ENCODE results near the gene ATG4D. TPM values are rescaled to one million over a fixed set of nuclear protein-coding genes. Genes with fewer than 3 reads are reported as not detected.
A peak's percentile ranks its signal among the peaks of the same experiment; 100 is the strongest.

The ATG4D gene
- polyA plus RNA-seq, 4 donors = 24.0 to 181 (median 105) TPM

DNA sequence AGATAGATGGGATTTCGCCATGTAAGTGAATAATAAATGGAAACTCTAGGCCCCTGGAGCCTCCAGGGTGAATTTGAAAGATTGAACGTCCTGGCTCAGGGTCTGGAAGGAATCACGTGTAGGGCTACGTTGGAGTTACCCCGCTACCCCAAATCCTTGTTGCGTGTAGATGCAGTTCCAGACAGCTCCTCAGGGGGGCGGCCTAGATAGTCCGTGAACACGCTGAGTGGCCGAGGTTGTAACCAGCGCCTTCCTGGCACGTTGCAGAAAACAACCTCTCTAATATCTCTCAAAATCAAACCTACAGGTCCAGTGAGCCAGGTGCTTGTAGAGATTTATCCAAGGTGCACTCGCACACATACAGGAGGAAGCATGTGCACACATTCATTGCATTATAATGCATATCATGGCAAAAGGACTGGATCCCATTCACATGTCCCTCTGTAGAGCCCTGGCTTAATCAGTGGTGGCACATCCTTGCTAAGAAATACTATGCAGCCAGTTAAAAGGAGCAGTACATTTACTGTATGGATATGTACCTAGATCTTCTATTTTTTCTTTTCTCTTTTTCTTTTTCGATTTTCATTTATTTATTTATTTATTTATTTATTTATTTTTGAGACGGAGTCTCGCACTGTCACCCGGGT, 38.0 kb upstream of the ATG4D start:
- no peak for FAIRE-seq
- Histone ChIP-seq H3K9me3 (ENCODE audit: control insufficient read depth in 2 of 2, insufficient read depth in 1 of 2, low read depth in 1 of 2, low read length in 1 of 2) (no peaks in the 10 kb centered on the region), H3K36me3 (ENCODE audit: control insufficient read depth in 3 of 3, insufficient read depth in 2 of 3, low read depth in 1 of 3, low read length in 3 of 3) (no peaks in the 10 kb centered on the region), H3K4me3 (ENCODE audit: low read depth in 1 of 3, low read length in 3 of 3) (no peak overlapping the region), H3K27me3 (ENCODE audit: control insufficient read depth in 3 of 3, insufficient read depth in 3 of 3, low read length in 3 of 3) (peaks cover 0 to 5% (median 0%) of the 10 kb centered on the region in 3 donors), H3K27ac (ENCODE audit: low read depth in 1 of 3, low read length in 2 of 3) (no peak overlapping the region), H3K4me1 (ENCODE audit: control insufficient read depth in 3 of 3, insufficient read depth in 2 of 3, low read depth in 1 of 3, low read length in 2 of 3) (peaks cover 0 to 16% (median 2%) of the 10 kb centered on the region in 3 donors)
- peak; percentile 74 to 78 for DNase-seq
- 26 to 30% (median 27%) methylated on average over 17 of the region's 17 CpGs for WGBS, 3 donors

GRCh38 chr19:10508036-10508435, 35.7 kb upstream of the ATG4D start:
- Histone ChIP-seq H3K27me3 (ENCODE audit: control insufficient read depth in 3 of 3, insufficient read depth in 3 of 3, low read length in 3 of 3) (peaks cover 0 to 19% (median 5%) of the 10 kb centered on the region in 3 donors), H3K4me1 (ENCODE audit: control insufficient read depth in 3 of 3, insufficient read depth in 2 of 3, low read depth in 1 of 3, low read length in 2 of 3) (peaks cover 0 to 10% (median 0%) of the 10 kb centered on the region in 3 donors), H3K27ac (ENCODE audit: low read depth in 1 of 3, low read length in 2 of 3) (no peak overlapping the region), H3K4me3 (ENCODE audit: low read depth in 1 of 3, low read length in 3 of 3) (no peak overlapping the region), H3K36me3 (ENCODE audit: control insufficient read depth in 3 of 3, insufficient read depth in 2 of 3, low read depth in 1 of 3, low read length in 3 of 3) (no peaks in the 10 kb centered on the region), H3K9me3 (ENCODE audit: control insufficient read depth in 2 of 2, insufficient read depth in 1 of 2, low read depth in 1 of 2, low read length in 1 of 2) (no peaks in the 10 kb centered on the region)
- WGBS, 3 donors = 75 to 89% (median 88%) methylated on average over 15 to 16 of the region's 16 CpGs
- FAIRE-seq (no peak), DNase-seq (no peak)

DNA sequence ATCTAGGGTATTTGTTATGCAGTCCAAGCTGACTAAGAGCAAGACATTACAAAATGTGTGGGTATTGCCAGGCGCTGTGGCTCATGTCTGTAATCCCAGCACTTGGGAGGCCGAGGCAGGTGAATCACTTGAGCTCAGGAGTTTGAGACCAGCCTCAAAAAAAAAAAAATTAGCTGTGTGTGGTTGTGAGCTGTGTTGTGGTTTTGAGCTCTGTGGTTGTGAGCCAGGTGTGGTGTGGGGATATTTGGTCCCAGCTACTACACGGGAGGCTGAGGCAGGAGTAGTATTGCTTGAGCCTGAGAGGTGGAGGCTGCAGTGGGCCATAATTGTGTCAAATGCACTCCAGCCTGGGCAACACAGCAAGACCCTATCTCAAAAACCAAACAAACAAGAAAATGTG, 35.0 kb upstream of the ATG4D start:
- no peak for DNase-seq
- Histone ChIP-seq H3K27me3 (ENCODE audit: control insufficient read depth in 3 of 3, insufficient read depth in 3 of 3, low read length in 3 of 3) (peaks cover 0 to 26% (median 12%) of the 10 kb centered on the region in 3 donors), H3K4me1 (ENCODE audit: control insufficient read depth in 3 of 3, insufficient read depth in 2 of 3, low read depth in 1 of 3, low read length in 2 of 3) (peaks cover 0 to 7% (median 0%) of the 10 kb centered on the region in 3 donors), H3K27ac (ENCODE audit: low read depth in 1 of 3, low read length in 2 of 3) (no peak overlapping the region), H3K4me3 (ENCODE audit: low read depth in 1 of 3, low read length in 3 of 3) (no peak overlapping the region), H3K36me3 (ENCODE audit: control insufficient read depth in 3 of 3, insufficient read depth in 2 of 3, low read depth in 1 of 3, low read length in 3 of 3) (no peaks in the 10 kb centered on the region), H3K9me3 (ENCODE audit: control insufficient read depth in 2 of 2, insufficient read depth in 1 of 2, low read depth in 1 of 2, low read length in 1 of 2) (no peaks in the 10 kb centered on the region)
- 62 to 82% (median 79%) methylated on average over 3 of the region's 3 CpGs for WGBS, 3 donors
- FAIRE-seq = no peak

DNA sequence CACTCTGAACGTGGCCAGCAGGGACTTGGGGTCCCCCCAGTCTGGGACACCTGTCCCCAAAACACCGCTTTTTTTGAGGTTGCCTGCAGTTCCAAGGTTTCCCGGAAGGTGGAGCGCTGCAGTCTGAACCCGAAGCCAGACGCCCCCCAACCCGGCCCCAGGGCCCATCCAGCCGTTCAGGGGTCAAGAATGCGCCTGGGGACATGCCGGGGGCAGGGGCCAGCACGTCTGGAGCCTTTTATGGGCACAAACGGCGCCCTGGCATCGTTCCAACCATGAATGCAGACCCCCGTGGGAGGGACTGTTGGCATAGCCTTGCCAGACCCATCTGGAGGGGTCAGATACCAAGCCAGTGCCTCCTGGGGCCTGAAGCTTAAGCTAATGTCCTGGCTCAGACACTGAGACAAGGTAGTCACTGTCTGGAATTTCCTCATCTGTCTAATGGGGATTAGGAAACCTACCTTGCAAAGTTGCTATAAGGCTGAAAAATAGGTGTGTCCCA, 33.4 kb upstream of the ATG4D start:
- no peaks in the 10 kb centered on the region for H3K9me3 ChIP-seq (ENCODE audit: control insufficient read depth in 2 of 2, insufficient read depth in 1 of 2, low read depth in 1 of 2, low read length in 1 of 2)
- H3K27ac ChIP-seq (ENCODE audit: low read depth in 1 of 3, low read length in 2 of 3) = no peak overlapping the region
- H3K4me1 ChIP-seq (ENCODE audit: control insufficient read depth in 3 of 3, insufficient read depth in 2 of 3, low read depth in 1 of 3, low read length in 2 of 3) = peaks cover 0 to 7% (median 0%) of the 10 kb centered on the region in 3 donors
- DNase-seq = peak in 1 of 2 donors; percentile 46
- WGBS, 3 donors = 1 to 4% (median 2%) methylated on average over 15 of the region's 15 CpGs
- peaks cover 7 to 39% (median 24%) of the 10 kb centered on the region in 3 donors for H3K27me3 ChIP-seq (ENCODE audit: control insufficient read depth in 3 of 3, insufficient read depth in 3 of 3, low read length in 3 of 3)
- FAIRE-seq = no peak
- no peak overlapping the region for H3K4me3 ChIP-seq (ENCODE audit: low read depth in 1 of 3, low read length in 3 of 3)
- no peaks in the 10 kb centered on the region for H3K36me3 ChIP-seq (ENCODE audit: control insufficient read depth in 3 of 3, insufficient read depth in 2 of 3, low read depth in 1 of 3, low read length in 3 of 3)

DNA sequence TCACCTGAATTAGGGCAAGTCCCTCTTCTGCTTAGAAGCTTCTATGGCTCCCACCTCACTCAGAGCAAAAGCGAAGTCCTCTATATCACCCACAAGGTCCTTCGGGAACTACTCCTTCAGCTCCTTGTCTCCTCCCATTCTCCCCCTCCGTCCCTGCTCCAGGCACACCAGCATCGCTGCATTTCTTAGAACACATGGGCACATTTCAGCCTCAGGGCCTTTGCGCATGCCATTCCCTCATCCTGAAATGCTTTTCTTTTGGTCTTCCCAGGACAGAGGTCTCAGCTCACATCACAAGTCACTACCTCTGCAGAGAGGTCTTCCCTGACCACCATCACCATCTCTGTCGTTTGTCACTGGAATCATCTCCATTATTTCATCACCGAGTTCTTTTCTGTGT, 30.5 kb upstream of the ATG4D start:
- Histone ChIP-seq H3K27me3 (ENCODE audit: control insufficient read depth in 3 of 3, insufficient read depth in 3 of 3, low read length in 3 of 3) (peaks cover 15 to 67% (median 44%) of the 10 kb centered on the region in 3 donors), H3K4me1 (ENCODE audit: control insufficient read depth in 3 of 3, insufficient read depth in 2 of 3, low read depth in 1 of 3, low read length in 2 of 3) (peaks cover 0 to 7% (median 0%) of the 10 kb centered on the region in 3 donors), H3K36me3 (ENCODE audit: control insufficient read depth in 3 of 3, insufficient read depth in 2 of 3, low read depth in 1 of 3, low read length in 3 of 3) (no peaks in the 10 kb centered on the region), H3K4me3 (ENCODE audit: low read depth in 1 of 3, low read length in 3 of 3) (no peak overlapping the region), H3K9me3 (ENCODE audit: control insufficient read depth in 2 of 2, insufficient read depth in 1 of 2, low read depth in 1 of 2, low read length in 1 of 2) (no peaks in the 10 kb centered on the region), H3K27ac (ENCODE audit: low read depth in 1 of 3, low read length in 2 of 3) (no peak overlapping the region)
- no peak for FAIRE-seq
- DNase-seq = no peak
- WGBS, 3 donors = 81 to 83% (median 83%) methylated on average over 7 of the region's 7 CpGs

DNA sequence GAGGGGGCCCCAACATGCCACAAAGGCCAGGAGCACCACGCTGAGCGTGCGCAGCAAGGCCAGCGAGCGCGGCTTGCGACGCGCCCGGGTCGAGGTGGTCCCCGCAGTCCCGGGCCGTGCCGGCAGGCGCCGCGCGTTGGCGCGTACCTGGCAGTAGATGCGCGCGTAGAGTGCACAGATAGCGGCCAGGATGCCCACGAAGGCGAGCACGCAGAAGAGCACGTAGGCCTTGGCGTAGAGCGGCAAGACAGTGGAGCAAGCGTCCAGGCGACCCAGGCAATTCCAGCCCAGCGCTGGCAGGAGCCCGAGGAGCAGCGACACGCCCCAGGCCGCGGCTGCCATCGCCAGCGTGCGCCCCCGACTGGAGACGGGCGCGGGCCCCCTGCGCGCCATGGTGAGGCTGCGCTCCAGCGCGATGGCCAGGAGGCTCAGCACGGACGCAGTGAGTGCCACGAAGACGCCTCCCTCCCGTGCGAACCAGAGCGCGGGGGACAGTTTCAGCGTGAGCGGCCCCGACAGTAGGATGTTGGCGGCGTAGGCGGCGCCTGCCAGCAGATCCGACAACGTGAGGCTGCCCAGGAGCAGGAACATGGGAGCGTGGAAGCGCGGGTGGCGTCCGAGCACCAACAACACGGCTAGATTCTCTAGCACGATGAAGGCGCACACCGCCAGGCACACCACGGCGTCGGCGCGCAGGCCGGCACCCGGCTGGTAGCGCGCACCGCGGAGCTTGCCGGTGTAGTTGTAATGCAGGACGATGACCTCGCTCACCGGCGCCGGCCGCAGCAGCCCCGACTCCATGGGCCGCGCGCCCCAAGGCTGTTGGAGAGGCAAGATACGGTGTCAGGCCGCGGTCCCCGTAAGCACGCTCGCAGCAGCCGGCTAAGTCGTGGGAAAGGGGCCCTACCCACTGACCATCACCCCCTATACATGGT, 29.2 kb upstream of the ATG4D start:
- Histone ChIP-seq H3K9me3 (ENCODE audit: control insufficient read depth in 2 of 2, insufficient read depth in 1 of 2, low read depth in 1 of 2, low read length in 1 of 2) (no peaks in the 10 kb centered on the region), H3K36me3 (ENCODE audit: control insufficient read depth in 3 of 3, insufficient read depth in 2 of 3, low read depth in 1 of 3, low read length in 3 of 3) (no peaks in the 10 kb centered on the region), H3K27ac (ENCODE audit: low read depth in 1 of 3, low read length in 2 of 3) (no peak overlapping the region), H3K4me1 (ENCODE audit: control insufficient read depth in 3 of 3, insufficient read depth in 2 of 3, low read depth in 1 of 3, low read length in 2 of 3) (peaks cover 0 to 7% (median 0%) of the 10 kb centered on the region in 3 donors), H3K4me3 (ENCODE audit: low read depth in 1 of 3, low read length in 3 of 3) (no peak overlapping the region), H3K27me3 (ENCODE audit: control insufficient read depth in 3 of 3, insufficient read depth in 3 of 3, low read length in 3 of 3) (peaks cover 15 to 79% (median 51%) of the 10 kb centered on the region in 3 donors)
- DNase-seq (peak in 1 of 2 donors; percentile 37), FAIRE-seq (no peak)
- 6 to 13% (median 8%) methylated on average over 103 to 107 of the region's 107 CpGs for WGBS, 3 donors

- peaks cover 15 to 82% (median 51%) of the 10 kb centered on the region in 3 donors for H3K27me3 ChIP-seq (ENCODE audit: control insufficient read depth in 3 of 3, insufficient read depth in 3 of 3, low read length in 3 of 3)
- FAIRE-seq = no peak
- no peaks in the 10 kb centered on the region for H3K36me3 ChIP-seq (ENCODE audit: control insufficient read depth in 3 of 3, insufficient read depth in 2 of 3, low read depth in 1 of 3, low read length in 3 of 3)
These were observed 27.7 kb upstream of the ATG4D start for GRCh38 chr19:10516064-10516385.

GRCh38 chr19:10516671-10517286, 26.9 kb upstream of the ATG4D start:
- Histone ChIP-seq H3K4me3 (ENCODE audit: low read depth in 1 of 3, low read length in 3 of 3) (no peak overlapping the region), H3K36me3 (ENCODE audit: control insufficient read depth in 3 of 3, insufficient read depth in 2 of 3, low read depth in 1 of 3, low read length in 3 of 3) (no peaks in the 10 kb centered on the region), H3K27me3 (ENCODE audit: control insufficient read depth in 3 of 3, insufficient read depth in 3 of 3, low read length in 3 of 3) (peaks cover 15 to 83% (median 48%) of the 10 kb centered on the region in 3 donors), H3K4me1 (ENCODE audit: control insufficient read depth in 3 of 3, insufficient read depth in 2 of 3, low read depth in 1 of 3, low read length in 2 of 3) (no peaks in the 10 kb centered on the region), H3K27ac (ENCODE audit: low read depth in 1 of 3, low read length in 2 of 3) (no peak overlapping the region), H3K9me3 (ENCODE audit: control insufficient read depth in 2 of 2, insufficient read depth in 1 of 2, low read depth in 1 of 2, low read length in 1 of 2) (no peaks in the 10 kb centered on the region)
- FAIRE-seq (no peak), DNase-seq (no peak)
- 43 to 47% (median 45%) methylated on average over 10 of the region's 10 CpGs for WGBS, 3 donors

More at GRCh38 chr19:10516064-10516385, 27.7 kb upstream of the ATG4D start:
- no peaks in the 10 kb centered on the region for H3K9me3 ChIP-seq (ENCODE audit: control insufficient read depth in 2 of 2, insufficient read depth in 1 of 2, low read depth in 1 of 2, low read length in 1 of 2)
- 90 to 92% (median 90%) methylated on average over 5 of the region's 5 CpGs for WGBS, 3 donors
- H3K4me1 ChIP-seq (ENCODE audit: control insufficient read depth in 3 of 3, insufficient read depth in 2 of 3, low read depth in 1 of 3, low read length in 2 of 3) = no peaks in the 10 kb centered on the region
- no peak for DNase-seq
- no peak overlapping the region for H3K27ac ChIP-seq (ENCODE audit: low read depth in 1 of 3, low read length in 2 of 3)
- no peak overlapping the region for H3K4me3 ChIP-seq (ENCODE audit: low read depth in 1 of 3, low read length in 3 of 3)
